Fibroblast of lung (primary cell): Measurements from ENCODE around the gene PROP1.

Experiments used
- CTCF ChIP-seq, 2 donors: IDR thresholded peaks in 1 of 2; conservative IDR thresholded peaks in 1 of 2; 1 replicate in 1 of 2; 2 replicates in 1 of 2; pipeline ENCODE4 v1.5.1; 2011 to 2012; ENCODE audit warnings: low read length in 2 of 2, control low read depth in 1 of 2, inconsistent platforms in 1 of 2, low read depth in 1 of 2, mild to moderate bottlenecking in 1 of 2
- EZH2 ChIP-seq: IDR thresholded peaks from 2 replicates; pipeline ENCODE4 v1.5.1; 2012; ENCODE audit warnings: low read length, control low read depth, mild to moderate bottlenecking; ENCODE audit errors: missing control alignments

- TF ChIP-seq CTCF (conservative IDR thresholded peaks at IDR 0.05 in 1 of 2, IDR thresholded peaks at IDR 0.05 in 1 of 2; ENCODE audit: low read depth in 1 of 2, low read length in 2 of 2) (no peak), EZH2 (no peak)
These were observed 37.3 kb downstream of the PROP1 start for GRCh38 chr5:177958696-177959095.
